Measurements from ENCODE around the gene MAP3K8.
"Not testable (repeated sequence)": the region's sequence is repeated elsewhere in the genome, so short reads cannot be mapped to it uniquely, and the experiment has no call there.

The MAP3K8 gene

DNA sequence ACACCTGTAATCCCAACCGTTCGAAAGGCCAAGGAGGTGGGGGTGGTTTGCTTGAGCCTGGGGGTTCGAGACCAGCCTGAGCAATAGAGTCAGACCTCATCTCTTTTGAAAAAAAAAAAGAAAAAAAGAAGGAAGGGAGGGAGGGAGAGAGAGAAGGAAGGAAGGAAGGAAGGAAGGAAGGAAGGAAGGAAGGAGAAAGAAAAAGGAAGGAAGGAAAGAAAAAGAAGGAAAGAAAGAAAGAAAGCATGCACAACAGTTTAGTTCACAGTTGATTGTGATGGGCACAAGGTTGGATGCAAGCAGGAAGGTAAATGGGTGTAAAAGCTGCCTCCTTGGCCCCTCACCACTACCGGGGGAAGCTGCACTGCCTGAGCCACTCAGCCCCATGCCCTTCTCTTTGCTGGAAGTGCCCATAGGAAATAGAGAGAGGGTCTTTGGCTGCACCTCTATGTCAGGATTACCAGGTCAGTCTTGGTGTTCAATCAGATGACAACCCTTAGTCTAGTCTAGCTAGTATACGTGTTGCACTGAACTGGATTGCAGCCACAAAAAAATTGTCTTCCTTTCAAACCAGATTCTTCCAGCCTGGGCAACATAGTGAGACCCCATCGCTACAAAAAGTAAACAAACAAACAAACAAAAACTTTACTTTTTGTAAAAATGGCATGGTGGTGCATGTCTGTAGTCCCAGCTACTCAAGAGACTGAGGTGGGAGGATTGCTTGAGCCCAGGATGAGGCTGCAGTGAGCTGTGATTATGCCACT lies 20.0 kb downstream of the MAP3K8 start:
- no peak for DNase-seq

DNA sequence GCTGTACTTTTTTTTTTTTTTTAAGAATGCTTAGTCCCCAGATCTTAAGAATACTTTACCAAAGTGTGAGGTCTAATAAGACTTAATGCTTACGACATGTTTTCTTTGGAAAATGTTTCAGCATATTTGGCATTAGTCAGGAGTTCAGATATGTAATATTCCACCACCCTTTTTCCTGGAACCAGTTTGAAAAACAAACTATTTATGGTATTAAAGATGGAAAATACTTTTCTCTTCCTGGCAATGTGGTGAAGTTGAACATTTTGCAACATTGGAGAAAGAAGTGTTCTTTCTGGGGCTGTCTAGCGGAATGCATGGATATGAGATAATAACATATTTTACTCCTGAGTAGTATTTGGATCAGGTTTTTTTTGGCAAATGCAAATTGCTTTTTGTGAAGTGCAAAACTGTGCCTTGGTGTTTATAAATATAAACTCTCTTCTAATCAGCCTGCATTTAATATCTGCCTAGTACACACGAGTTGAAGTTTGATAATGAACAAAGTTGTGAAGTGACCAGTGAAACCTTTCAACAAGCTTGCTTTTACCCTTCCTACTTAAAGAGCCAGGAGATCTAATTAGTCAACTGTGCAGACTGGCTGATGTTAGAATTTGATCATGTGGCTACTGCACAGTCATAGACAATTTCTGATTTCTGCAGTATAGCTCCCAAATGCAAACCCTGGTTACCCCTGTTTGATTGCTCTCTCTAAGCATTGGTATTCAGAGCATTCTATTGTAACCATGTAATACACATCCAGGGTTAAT lies 20.9 kb downstream of the MAP3K8 start:
- no peak for DNase-seq

DNA sequence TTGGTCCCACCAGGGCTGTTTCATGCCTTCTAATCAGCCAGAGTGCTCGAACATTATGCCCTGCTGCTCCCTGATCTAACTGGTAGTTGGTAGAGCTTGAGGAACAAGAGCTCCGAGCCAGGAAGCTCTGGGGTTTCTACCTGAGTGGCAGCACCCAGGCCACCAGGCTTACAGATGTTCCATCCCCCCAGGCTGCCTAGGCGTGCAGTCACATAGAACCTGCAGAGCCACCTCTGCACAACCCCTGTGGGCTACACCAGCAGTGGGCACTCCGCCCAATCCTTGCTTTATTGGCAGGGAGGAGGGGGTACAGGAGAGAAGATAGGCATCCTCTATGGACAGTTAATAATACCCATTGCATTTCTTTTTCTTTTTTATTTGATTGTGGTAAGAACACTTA lies 21.8 kb downstream of the MAP3K8 start:
- DNase-seq, result no peak

DNA sequence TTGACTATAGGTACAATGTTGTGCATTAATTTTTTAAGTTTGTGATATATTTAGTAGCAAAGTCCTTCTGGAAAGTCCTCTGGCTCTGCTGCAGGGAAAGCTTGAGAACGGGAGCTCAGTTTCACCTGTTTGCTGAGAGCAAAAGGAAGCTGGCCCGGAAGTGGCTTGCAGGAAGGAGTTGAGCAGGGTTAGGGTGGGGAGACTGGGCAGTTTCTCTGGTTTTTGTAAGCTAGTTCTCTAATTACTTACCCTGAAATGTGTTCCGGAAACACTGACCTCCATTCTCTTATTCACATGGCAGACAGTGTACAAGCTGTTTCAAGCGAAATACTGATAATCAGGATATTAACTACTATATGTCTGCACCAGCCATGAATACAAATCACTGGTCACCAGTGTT lies 22.3 kb downstream of the MAP3K8 start:
- no peak for DNase-seq

DNA sequence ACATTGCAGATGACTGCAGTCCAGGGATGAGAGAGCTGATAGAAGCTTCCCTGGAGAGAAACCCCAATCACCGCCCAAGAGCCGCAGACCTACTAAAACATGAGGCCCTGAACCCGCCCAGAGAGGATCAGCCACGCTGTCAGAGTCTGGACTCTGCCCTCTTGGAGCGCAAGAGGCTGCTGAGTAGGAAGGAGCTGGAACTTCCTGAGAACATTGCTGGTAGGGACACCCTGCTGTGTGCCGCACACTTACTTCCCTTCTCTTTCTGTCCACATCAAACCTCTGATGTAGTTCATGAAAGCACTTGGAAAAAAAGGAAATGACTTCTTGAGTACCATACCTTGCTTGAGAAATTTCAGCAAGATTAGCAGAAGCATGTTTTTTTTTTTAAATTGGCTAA lies 25.3 kb downstream of the MAP3K8 start:
- no peak for DNase-seq

DNA sequence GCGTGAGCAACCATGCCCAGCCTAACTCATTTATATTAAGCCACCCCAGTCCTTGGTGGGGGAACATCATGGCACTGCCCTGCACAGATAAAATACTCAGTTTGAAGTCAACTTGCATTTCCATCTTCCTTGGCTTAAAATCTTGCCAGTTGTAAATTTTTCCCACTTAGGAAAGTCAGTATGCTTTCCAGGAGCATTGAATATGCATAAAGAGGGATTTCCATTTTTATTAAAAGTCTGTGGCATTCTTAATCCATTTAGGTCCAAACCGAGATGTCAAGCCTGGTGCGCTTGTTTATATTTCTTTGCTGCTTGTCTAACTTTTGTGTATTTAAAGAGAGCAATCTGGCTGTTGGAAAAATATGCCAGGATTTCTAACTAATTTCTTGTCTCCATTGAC lies 26.1 kb downstream of the MAP3K8 start:
- no peak for DNase-seq

DNA sequence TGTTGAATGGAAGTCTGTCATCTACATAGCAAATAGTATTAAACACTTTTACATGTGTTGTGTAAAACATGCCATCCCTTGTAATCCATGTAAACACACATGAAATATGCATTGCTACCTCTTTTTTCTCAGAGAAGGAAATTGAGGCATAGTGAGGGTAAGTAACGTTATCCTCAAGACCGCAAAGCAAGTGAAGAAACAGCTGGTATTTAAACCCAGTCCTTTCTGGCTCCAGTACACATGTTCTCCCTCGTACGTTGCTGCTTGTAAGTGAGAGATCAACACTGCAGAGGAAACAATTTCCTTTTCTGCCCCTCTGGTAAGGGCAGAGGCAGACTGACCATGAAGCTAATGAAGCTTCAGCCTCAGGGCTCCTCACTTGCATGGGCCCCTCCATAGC lies 28.5 kb downstream of the MAP3K8 start:
- DNase-seq, result no peak

DNA sequence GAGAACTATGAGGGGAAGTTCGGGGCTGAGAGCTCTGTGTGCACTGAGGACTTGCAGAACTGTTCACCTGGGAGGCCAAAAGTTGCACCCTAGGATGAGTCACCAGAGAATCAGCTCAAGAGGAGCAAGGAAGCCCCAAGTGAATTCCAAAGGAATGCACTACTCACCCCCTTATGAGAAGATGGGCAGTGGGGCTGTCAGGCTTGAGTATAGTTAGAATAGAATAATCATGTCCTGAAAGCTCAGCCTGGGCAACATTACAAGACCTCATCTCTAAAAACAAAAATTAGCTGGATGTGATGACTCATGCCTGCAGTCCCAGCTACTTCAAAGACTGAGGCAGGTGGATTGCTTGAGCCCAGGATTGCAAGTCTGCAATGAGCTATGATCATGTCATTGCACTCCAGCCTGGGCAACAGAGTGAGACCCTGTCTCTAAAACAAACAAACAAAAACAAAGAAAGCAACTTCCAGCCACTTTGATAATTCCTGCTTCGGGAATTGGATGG lies 30.0 kb downstream of the MAP3K8 start:
- DNase-seq, result no peak

DNA sequence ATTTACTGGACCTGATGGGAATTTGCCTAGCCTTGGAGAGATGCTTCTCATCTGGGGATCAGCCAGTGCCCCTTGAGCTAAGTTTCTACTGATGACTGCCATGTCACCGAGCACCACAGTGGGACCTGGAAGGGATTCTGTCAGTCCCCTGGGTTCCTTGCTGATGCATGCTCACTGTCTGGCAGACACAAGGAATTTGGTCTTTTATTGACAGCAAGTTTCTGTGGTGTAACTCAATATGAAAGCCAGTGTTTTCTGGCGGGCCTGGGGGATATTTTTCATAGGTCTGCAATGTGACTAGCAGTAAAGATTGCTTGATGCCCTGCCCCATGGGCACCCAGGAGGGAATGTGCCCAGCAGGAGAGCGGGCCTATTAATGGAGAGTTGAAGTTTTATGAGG lies 30.7 kb downstream of the MAP3K8 start:
- no peak for DNase-seq

DNA sequence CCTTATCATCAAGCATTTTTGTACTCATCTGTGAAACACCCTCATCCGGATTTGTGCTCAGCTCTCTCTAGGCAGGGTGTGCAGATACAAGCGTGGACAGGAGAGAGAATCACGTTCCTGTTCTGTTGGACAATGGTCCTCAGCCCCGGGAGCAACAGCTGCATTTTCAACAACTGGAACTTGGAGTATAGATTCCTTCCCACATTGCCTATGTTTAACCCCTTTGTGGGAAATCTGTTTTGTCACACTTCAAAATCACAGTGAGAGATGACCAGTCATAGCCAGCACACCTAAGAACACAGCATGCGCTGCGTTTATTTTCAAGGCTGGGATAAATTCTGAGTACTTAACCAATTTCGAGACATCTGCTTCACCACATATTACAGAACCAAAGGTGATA lies 32.5 kb downstream of the MAP3K8 start:
- no peak for DNase-seq

DNA sequence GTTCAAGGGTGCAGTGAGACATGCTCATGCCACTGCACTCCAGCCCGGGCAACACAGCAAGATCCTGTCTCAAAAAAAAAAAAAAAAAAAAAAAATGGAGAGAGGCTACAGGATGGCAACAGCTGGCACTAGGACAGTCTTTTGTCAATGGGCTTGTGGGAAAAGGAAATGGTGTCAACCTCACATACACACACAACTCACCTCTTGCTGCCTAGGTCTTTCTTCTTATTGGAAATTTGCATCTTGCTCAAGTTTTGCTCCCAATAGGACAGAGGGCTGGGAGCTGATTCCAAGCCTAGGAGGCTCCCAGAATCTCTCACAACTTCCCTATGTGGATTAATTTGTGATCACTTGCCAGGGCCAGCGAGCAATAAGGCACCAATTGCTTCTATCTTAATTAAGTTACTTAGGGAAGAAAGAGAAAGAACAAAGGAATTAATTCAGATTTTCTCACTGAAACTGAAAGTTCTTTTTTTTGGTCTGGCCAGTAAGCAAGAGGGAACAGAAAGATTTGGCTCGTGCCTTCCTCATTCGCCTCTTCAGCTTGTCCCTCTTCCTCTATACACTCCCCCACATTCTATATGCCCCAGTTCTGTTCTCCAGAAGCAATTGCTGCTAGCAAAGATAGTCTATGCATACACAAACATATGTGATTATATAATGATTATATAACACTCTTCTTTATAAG lies 33.8 kb downstream of the MAP3K8 start:
- no peak for DNase-seq

DNA sequence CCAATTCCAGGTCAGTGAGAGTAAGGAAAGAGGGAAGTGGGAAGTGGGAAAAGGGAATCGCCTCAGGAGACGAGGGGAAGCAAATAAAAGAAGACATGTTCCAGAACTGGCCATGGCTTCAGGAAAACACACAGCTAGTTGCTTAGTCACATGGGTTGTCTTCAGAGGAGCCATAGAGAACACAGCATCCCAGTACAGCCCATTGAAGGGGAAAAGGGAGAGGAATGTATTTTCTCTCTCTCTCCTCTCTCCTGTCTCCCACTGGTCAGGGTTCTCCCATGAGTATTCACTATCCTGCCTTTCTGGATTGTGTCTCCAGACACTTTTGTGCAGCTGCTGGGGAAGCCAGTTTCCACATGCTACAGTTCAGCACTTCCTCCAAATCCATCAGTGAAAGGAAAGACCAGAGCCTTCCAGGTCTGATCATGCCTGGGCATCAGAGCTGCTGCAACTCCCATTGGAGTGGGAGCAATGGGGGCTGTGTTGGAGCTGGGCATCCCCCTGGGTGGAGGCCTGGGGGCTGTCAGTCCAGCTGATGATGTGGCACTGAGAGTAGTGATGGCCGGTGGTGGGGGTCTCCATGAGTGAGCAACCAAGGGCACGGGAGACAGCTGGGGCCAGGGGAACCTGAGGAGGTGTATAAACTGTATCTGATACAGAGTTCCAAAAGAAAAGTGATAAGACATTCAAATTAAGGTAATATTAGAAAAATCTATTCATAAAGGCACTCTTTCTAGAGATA lies 38.6 kb downstream of the MAP3K8 start:
- DNase-seq, result no peak

DNA sequence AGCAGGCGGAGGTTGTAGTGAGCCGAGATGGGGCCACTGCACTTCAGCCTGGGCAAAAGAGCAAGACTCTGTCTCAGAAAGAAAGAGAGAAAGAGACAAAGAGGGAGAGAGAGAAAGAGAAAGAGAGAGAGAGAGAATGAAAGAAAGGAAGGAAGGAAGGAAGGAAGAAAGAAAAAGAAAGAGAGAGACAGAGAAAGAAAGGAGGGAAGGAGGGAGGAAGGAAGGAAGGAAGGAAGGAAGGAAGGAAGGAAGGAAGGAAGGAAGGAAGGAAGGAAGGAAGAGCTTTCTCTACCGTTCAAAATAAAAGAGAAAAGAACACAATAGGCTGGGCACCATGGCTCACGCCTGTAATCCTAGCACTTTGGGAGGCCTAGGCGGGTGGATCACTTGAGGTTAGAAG lies 41.5 kb downstream of the MAP3K8 start:
- DNase-seq, result not testable (repeated sequence)

DNA sequence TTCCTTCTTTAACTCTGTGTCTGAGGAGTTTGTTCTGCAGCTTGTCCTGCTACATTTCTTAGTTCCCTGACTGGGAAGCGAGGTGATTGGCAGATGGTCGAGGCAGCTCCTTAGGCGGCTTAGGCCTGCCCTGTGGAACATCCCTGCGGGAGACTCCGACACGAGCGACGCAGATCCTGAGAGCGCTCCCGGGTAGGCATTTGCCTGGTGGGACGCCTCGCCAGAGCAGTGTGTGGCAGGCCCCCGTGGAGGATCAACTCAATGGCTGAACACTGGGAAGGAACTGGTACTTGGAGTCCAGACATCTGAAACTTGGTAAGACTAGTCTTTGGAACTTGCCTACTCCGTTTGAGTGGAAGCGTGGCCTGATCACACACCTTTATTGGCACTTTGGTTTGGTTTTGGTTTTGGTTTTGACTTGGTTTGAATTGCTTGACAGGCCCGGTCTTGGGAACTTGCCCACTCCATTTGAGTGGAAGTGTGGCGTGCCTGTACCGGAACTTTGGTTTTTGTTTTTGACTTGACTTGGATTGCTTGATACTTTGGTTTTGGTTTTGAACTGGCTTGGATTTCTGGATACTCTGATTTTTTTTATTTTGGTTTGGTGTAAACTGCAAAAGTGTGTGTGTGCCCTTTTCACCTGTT lies 42.6 kb downstream of the MAP3K8 start:
- no peak for DNase-seq

DNA sequence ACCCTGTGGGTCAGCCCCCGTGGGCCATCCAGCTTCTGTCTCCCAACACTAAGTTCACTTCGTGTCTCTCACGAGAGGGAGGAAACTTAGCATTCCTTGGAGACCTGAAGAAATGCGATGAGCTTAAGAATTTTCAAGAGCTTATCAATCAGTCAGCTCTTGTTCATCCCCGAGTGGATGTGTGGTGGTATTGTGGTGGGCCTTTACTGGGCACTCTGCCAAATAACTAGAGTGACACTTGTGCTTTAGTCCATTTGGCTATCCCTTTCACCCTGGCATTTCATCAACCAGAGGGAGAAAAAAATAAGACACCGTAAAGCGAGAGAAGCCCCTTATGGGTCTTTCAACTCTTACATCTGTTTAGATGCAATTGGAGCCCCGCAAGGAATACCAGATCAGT lies 45.5 kb downstream of the MAP3K8 start:
- DNase-seq, result not testable (repeated sequence)

DNA sequence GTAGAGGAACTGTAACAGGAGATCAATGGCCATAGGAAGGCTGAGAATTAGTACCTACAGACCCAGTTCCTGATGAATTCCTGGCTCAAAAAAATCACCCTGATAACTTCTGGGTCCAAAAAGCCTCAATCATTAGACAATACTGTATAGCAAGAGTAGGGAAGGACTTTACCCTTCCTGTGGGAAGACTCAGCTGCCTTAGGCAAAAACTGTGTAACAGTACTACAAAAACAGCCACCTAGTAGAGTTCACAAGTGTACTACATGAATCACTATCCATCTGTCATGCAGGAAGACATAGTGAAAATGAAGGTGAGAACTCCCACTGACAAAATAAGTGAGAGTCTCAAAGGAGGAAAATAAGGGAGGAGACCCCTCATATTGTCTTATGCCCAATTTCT lies 47.6 kb downstream of the MAP3K8 start:
- no peak for DNase-seq

DNA sequence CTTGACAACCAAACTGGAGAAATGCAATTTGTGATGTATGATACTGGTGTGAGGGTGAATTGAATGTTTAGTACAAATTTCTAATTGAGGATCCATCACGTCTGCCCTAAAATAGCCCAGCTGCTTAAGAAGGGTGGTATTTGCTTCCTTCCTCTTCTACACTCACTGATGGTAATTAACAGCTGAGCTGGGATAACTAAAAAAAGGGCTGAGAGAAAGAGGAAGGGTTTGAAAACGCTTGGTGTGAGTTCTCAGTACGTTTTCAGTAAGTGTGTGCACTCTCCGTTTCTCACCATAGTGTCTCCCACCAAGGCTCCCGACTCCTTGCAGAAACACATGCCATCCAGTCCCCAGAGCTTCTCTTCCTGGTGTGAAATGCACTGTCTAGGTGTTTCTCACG lies 54.3 kb downstream of the MAP3K8 start:
- DNase-seq, result no peak

DNA sequence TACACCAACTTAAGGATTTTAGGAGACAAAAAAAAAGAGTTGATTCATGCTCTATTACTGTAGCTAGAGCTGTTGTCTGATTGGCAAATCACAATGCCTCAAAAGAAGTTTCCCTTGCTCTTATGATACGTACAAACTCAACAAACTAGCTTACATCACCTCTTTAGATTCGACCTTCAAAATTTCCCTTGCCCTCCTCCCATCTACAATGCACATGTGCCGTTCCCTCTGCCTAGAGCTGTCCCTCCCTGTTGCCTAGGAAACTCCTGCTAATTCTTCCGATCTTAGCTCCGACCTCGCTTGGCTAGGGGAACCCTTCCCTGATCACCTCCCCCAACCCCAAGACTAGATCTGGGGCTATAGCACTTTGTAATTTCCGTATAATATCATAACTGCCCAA lies 55.4 kb downstream of the MAP3K8 start:
- DNase-seq, result no peak

DNA sequence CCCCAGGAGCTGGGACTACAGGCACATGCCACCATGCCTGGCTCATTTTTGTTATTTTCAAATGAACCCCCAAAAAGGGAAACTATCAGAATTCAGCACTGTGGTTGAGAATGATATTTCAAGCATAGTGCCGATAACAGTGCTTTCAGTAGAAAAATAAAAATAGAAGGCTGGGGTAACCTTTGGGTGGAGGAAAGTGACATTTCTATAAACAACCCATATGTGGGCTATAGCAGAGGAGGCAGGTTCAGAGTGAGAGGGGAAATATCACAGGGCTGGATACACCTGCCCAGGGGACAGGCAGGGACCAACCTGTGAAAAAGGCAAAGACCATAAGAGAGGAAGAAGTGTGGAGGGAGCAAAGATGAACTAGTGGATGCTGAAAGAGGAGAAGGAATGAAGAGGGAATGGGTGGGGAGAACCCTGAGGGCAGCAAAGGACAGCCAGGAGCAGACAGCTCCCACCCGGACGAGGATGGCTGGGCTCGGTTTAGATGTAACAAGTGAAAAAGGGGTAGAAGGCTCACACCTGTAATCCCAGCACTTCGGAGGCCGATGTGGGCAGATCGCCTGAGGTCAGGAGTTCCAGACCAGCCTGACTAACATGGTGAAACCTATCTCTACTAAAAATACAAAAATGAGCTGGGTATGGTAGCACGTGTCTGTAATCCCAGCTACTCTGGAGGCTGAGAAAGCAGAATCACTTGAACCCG lies 56.5 kb downstream of the MAP3K8 start:
- DNase-seq, result no peak

DNA sequence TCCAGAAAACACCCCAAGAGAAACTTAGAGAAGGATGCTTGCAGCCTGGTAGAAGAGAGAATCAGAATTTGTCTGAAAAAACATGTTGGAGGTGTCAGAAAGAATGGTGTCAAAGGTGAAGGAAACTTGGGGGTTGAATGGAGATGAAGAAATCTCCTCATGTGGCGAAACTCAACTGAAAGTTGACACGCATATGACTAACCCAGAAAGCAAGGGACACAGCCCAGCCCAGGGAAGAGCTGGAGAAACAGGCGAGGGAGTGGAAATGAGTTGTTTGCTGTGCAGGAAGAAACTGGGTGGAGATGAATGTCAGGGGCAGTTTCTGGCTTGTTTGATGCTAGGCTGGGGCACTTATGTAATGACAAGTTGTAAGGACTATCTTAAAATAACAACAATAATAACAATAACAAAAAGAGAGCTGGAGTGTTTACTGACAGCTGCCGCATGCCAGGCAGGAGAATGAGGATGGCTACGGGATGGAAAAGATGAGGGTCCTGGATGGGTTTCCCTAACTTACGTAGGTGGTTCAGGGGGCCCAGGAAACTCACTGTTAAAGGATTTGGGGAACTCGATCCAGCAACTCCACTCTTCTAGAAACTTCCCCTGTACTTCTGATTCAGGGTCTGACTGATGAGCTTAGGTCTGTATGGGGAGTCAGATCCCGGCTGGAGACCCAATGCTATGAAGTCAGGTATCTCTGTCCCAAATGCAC lies 57.4 kb downstream of the MAP3K8 start:
- no peak for DNase-seq

DNA sequence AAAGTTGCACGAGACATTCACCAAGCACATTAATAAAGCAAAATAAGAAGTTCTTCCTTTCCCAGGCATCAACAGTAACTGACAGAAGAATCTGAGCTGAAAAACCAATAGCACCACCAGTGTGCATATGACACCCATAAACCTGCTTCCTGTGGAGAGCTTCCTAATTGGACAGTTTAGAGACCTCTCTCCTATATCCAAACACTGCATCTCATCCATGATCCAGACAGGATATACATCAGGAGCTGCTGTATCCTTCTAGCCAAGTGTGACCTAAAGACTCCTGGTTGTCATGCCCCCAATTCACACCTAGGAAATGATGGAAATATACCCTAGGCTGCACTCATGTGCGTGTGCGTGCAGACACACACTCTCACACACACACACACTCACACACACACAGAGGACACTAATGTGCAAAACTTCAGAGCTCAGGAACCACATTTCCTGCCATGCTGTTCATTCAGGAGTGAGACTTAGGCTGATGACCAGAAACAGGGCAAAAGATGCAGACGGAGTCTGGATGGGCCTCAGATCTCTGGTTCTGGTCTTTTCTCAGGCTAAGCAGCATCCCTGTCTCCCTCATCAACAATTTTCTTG lies 58.0 kb downstream of the MAP3K8 start:
- DNase-seq, result no peak
